Brain pericyte (primary cell): ENCODE measurements around the gene PRDX6.
"Not testable (repeated sequence)": the region's sequence is repeated elsewhere in the genome, so short reads cannot be mapped to it uniquely, and the experiment has no call there.

ENCODE experiments used
- DNase-seq: peaks from one replicate; pipeline ENCODE4 v3.0.0-alpha.2; 2012; ENCODE audit warnings: low read depth, low spot score

PRDX6 gene

GRCh38 chr1:173496757-173497320 is 19.7 kb downstream of the PRDX6 start:
- DNase-seq, result no peak

GRCh38 chr1:173499729-173500128 is 22.6 kb downstream of the PRDX6 start:
- DNase-seq, result no peak

GRCh38 chr1:173502104-173502503 is 25.0 kb downstream of the PRDX6 start:
- DNase-seq, result no peak

GRCh38 chr1:173503391-173503790 is 26.3 kb downstream of the PRDX6 start:
- DNase-seq, result no peak

- DNase-seq, result no peak
Measured at GRCh38 chr1:173504268-173504667, 27.1 kb downstream of the PRDX6 start.

- no peak for DNase-seq
Measured at GRCh38 chr1:173505391-173505790, 28.3 kb downstream of the PRDX6 start.

GRCh38 chr1:173506437-173506836 is 29.3 kb downstream of the PRDX6 start:
- no peak for DNase-seq

- DNase-seq, result no peak
Measured at GRCh38 chr1:173507205-173507846, 30.2 kb downstream of the PRDX6 start.

- no peak for DNase-seq
Measured at GRCh38 chr1:173507847-173508209, 30.7 kb downstream of the PRDX6 start.

- DNase-seq, result no peak
Measured at GRCh38 chr1:173508541-173508940, 31.4 kb downstream of the PRDX6 start.

- DNase-seq, result no peak
Measured at GRCh38 chr1:173509797-173510196, 32.7 kb downstream of the PRDX6 start.

GRCh38 chr1:173514503-173514902 is 37.4 kb downstream of the PRDX6 start:
- DNase-seq, result not testable (repeated sequence)

- no peak for DNase-seq
Measured at GRCh38 chr1:173520799-173521198, 43.7 kb downstream of the PRDX6 start.

GRCh38 chr1:173523329-173523728 is 46.2 kb downstream of the PRDX6 start:
- DNase-seq, result no peak

- no peak for DNase-seq
Measured at GRCh38 chr1:173525926-173526325, 48.8 kb downstream of the PRDX6 start.

- no peak for DNase-seq
Measured at GRCh38 chr1:173527151-173527826, 50.2 kb downstream of the PRDX6 start.

- DNase-seq, result no peak
Measured at GRCh38 chr1:173529106-173529505, 52.0 kb downstream of the PRDX6 start.

GRCh38 chr1:173530795-173531693 is 53.9 kb downstream of the PRDX6 start:
- no peak for DNase-seq

- no peak for DNase-seq
Measured at GRCh38 chr1:173532237-173532636, 55.1 kb downstream of the PRDX6 start.

- DNase-seq, result no peak
Measured at GRCh38 chr1:173536223-173536622, 59.1 kb downstream of the PRDX6 start.
